Dendritic cell treated with granulocyte-macrophage colony-stimulating factor and Interleukin-4, amounts not matched to agents 40 ng/mL and 50 ng/mL, for 4 days (primary cell): Measurements from ENCODE around the gene MEF2D.

Experiments used
- H3K27ac Mint-ChIP-seq: one replicate; pipeline ENCODE4 v1.8.0; 2022; ENCODE audit warnings: mild to moderate bottlenecking, mixed read lengths
- H3K27me3 Mint-ChIP-seq: one replicate; pipeline ENCODE4 v1.8.0; 2022; ENCODE audit warnings: mild to moderate bottlenecking, mixed read lengths
- H3K36me3 Mint-ChIP-seq: one replicate; pipeline ENCODE4 v1.8.0; 2022; ENCODE audit warnings: low read depth, mixed read lengths
- H3K4me1 Mint-ChIP-seq: one replicate; pipeline ENCODE4 v1.8.0; 2022; ENCODE audit warnings: low read depth, mixed read lengths
- H3K4me3 Mint-ChIP-seq: one replicate; pipeline ENCODE4 v1.8.0; 2022; ENCODE audit warnings: mild to moderate bottlenecking, moderate library complexity, mixed read lengths
- H3K9me3 Mint-ChIP-seq: one replicate; pipeline ENCODE4 v1.8.0; 2022; ENCODE audit warnings: mixed read lengths
- intact Hi-C: fragments of 100-400 bp; cut with micrococcal nuclease; formaldehyde crosslinking; loops from one replicate; pipeline ENCODE4 v1.15.0; 2022

The MEF2D gene

DNA sequence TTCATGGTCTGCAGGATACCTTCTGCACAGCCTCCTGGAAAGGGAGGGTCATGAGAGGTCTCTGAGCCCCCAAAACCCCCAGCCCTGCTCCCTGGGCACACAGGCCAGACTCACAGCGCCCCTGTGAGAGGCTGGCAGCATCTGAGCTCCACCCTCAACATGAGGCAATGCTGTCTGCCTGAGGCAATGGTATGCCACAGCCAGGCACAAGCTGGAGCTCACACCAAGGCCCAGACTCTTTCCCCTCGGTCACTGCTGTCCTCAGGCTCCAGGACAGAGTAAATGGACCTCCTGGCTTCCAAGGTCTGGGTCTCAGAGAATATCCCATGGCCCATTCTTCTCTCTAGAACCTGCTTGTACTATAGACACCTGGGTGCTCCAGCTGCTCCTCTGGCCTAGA, 17.2 kb downstream of the MEF2D start:
- no peak overlapping the region for H3K4me3 Mint-ChIP-seq
- H3K36me3 Mint-ChIP-seq: peaks cover 78% of the 10 kb centered on the region
- intact Hi-C loops: loop anchor here (5.0 kb wide), 1 partner anchor 89 kb away; the partner anchor contains the start of gene IQGAP3
- H3K27ac Mint-ChIP-seq: no peak overlapping the region
- H3K9me3 Mint-ChIP-seq: no peaks in the 10 kb centered on the region
- H3K4me1 Mint-ChIP-seq: peaks cover 83% of the 10 kb centered on the region
- H3K27me3 Mint-ChIP-seq: no peaks in the 10 kb centered on the region

DNA sequence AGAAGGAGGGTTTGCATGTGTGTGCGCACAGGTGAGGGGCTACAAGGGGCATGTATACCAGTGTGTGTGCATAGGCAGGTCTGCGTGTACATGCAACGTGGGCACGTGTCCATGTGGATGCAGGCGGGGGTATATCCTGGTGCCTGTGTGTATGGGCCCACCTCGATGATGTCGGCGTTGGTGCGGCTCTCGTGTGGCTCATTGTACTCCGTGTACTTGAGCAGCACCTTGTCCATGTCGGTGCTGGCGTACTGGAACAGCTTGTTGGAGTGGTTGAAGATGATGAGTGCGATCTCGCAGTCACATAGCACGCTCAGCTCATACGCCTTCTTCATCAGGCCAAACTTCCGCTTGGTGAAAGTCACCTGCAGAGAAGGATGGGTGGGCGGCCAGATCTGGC, 18.3 kb downstream of the MEF2D start:
- intact Hi-C loops: loop anchor here (5.0 kb wide), 1 partner anchor 90 kb away; the partner anchor contains the start of gene IQGAP3
- H3K27ac Mint-ChIP-seq: no peak overlapping the region

DNA sequence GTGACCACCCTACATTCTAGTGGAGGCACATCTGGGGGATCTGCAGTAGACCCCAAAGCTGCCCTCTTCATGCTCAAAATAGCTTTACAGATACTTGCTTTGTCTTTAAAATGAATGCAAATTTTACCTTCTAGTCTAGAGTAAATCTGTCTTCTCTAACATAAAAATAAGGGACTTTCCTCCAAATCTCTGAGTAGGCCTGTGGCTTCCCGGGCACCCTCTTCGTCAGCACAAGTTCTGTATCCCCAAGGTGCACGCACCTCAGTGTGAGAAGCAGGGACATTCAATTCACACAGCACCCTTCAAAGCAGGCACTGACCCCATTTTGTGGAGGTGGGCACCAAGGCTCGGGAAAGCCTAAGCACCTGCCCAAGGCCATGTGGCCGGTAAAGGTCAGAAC, 19.0 kb downstream of the MEF2D start:
- Mint-ChIP-seq H3K4me3 (no peak overlapping the region), H3K4me1 (peaks cover 68% of the 10 kb centered on the region)

More for the DNA sequence above, 18.3 kb downstream of the MEF2D start:
- H3K9me3 Mint-ChIP-seq: no peaks in the 10 kb centered on the region
- H3K27me3 Mint-ChIP-seq: no peaks in the 10 kb centered on the region
- no peak overlapping the region for H3K4me3 Mint-ChIP-seq
- peaks cover 71% of the 10 kb centered on the region for H3K4me1 Mint-ChIP-seq
- H3K36me3 Mint-ChIP-seq: peaks cover 79% of the 10 kb centered on the region

GRCh38 chr1:156480411-156481192, 20.0 kb downstream of the MEF2D start:
- H3K4me3 Mint-ChIP-seq: no peak overlapping the region
- peaks cover 85% of the 10 kb centered on the region for H3K36me3 Mint-ChIP-seq
- no peaks in the 10 kb centered on the region for H3K27me3 Mint-ChIP-seq
- no peaks in the 10 kb centered on the region for H3K9me3 Mint-ChIP-seq
- intact Hi-C loops: loop anchor here (5.0 kb wide), 1 partner anchor 92 kb away; the partner anchor contains the start of gene IQGAP3
- peak overlapping the region; percentile 78 for H3K27ac Mint-ChIP-seq
- H3K4me1 Mint-ChIP-seq: peaks cover 61% of the 10 kb centered on the region

More for the DNA sequence above, 19.0 kb downstream of the MEF2D start:
- Mint-ChIP-seq H3K9me3 (no peaks in the 10 kb centered on the region), H3K27me3 (no peaks in the 10 kb centered on the region), H3K27ac (no peak overlapping the region), H3K36me3 (peaks cover 85% of the 10 kb centered on the region)
- intact Hi-C loops: loop anchor here (5.0 kb wide), 1 partner anchor 91 kb away; the partner anchor contains the start of gene IQGAP3

- no peaks in the 10 kb centered on the region for H3K9me3 Mint-ChIP-seq
- H3K4me1 Mint-ChIP-seq: peaks cover 61% of the 10 kb centered on the region
- H3K36me3 Mint-ChIP-seq: peaks cover 85% of the 10 kb centered on the region
- no peaks in the 10 kb centered on the region for H3K27me3 Mint-ChIP-seq
- intact Hi-C loops: loop anchor here (5.0 kb wide), 1 partner anchor 92 kb away; the partner anchor contains the start of gene IQGAP3
- peak overlapping the region; percentile 78 for H3K27ac Mint-ChIP-seq
- H3K4me3 Mint-ChIP-seq: no peak overlapping the region
Observed at GRCh38 chr1:156480016-156480370, 20.6 kb downstream of the MEF2D start.

- Mint-ChIP-seq H3K36me3 (peaks cover 92% of the 10 kb centered on the region), H3K9me3 (no peaks in the 10 kb centered on the region), H3K27ac (peak overlapping the region; percentile 78), H3K27me3 (no peaks in the 10 kb centered on the region), H3K4me1 (peaks cover 58% of the 10 kb centered on the region), H3K4me3 (no peak overlapping the region)
- intact Hi-C loops: loop anchor here (5.0 kb wide), 1 partner anchor 93 kb away; the partner anchor contains the start of gene IQGAP3
Observed at GRCh38 chr1:156479093-156480015, 21.2 kb downstream of the MEF2D start.

DNA sequence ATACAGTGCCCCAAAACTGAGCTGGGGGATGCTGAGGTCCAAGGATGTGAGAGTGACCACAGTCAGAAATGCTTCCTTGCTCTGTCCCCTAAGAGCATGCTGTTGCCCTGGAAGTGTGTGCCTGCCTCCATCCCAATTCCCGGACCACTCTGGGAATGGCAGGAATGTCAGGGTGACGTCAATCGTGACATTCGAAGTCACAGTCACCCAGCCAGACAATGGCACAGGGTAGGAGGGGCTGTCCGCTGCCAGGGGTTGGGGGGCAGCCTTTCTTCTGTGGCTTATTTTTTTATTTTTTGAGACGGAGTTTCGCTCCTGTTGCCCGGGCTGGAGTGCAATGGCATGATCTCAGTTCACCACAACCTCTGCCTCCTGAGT, 22.3 kb downstream of the MEF2D start:
- intact Hi-C loops: no loop called here
- no peak overlapping the region for H3K27ac Mint-ChIP-seq
- peaks cover 50% of the 10 kb centered on the region for H3K4me1 Mint-ChIP-seq
- H3K9me3 Mint-ChIP-seq: no peaks in the 10 kb centered on the region
- H3K36me3 Mint-ChIP-seq: peaks cover 100% of the 10 kb centered on the region
- no peak overlapping the region for H3K4me3 Mint-ChIP-seq
- no peaks in the 10 kb centered on the region for H3K27me3 Mint-ChIP-seq

DNA sequence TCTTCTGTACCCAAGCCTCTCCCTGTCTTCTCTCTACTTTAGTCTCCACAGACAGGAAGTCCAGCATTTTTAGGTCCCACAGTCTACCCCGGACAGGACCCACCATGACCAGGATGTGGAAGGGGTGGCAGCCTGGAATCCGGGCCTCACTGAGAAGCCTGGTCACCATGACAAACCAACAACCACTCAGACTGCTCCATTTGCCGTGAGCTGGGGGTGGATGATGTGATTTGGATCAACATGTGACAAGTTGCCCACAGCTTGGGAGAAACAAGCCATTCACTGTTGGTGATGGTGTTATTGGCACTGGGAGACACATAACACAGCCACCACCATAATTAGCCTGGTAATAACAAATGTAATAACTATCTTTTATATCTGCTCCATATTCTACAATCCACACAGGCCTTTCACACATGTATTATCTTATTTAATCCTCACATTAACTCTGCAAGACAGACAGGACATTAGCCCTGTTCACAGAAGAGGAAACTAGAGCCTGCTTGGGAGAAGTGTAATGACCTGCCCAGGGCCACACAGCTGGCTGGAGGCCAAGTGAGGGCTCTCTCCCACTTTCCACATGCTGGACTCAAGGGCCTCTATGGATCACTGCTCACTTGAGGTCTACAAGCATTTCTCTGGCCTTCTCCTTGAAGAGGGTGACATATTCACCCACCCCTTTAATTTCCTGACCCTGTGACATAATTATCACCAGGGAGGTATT, 22.9 kb downstream of the MEF2D start:
- no peaks in the 10 kb centered on the region for H3K27me3 Mint-ChIP-seq
- intact Hi-C loops: no loop called here
- peaks cover 100% of the 10 kb centered on the region for H3K36me3 Mint-ChIP-seq
- peaks cover 44% of the 10 kb centered on the region for H3K4me1 Mint-ChIP-seq
- H3K4me3 Mint-ChIP-seq: no peak overlapping the region
- no peaks in the 10 kb centered on the region for H3K9me3 Mint-ChIP-seq
- no peak overlapping the region for H3K27ac Mint-ChIP-seq

DNA sequence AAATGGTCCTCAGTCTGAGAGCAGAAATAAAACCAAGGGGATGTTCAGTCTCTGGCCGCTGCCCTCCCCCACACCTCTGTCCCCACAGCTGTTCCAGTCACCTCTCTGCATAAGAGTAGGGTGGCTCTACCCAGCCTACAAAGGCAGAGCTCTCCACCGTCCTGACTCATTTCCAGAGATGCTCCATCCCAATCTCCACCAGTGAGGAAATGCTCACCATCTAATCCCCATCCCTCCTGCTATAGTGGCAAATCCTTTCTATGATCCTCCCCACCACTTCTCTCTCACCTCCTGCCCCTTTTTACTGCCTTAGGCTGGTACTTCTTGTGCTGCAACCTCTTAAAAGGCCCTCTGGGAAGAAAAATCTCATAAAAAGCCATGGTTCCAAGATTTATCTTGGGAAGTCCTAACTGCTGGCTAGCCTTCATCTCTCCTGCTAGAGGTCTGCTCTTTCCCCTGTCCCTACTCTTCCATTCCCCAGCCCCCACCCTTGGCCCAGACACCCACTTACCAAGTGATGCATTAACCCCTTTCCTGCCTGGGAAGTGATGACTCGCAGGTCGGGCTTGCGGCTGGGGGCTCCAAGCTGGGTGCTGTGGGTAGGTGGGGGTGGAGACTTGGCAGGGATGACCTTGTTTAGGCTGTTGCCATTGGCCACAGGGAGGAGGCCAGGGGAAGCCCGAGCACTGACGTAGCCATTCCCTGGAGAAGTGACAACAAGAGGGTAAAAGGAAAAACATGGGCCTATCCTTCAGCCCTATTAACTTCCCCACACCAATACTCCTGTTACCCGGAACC, 23.9 kb downstream of the MEF2D start:
- H3K27me3 Mint-ChIP-seq: no peaks in the 10 kb centered on the region
- peaks cover 100% of the 10 kb centered on the region for H3K36me3 Mint-ChIP-seq
- intact Hi-C loops: no loop called here
- no peak overlapping the region for H3K4me3 Mint-ChIP-seq
- H3K9me3 Mint-ChIP-seq: no peaks in the 10 kb centered on the region
- H3K4me1 Mint-ChIP-seq: peaks cover 34% of the 10 kb centered on the region
- peak overlapping the region; percentile 28 for H3K27ac Mint-ChIP-seq

DNA sequence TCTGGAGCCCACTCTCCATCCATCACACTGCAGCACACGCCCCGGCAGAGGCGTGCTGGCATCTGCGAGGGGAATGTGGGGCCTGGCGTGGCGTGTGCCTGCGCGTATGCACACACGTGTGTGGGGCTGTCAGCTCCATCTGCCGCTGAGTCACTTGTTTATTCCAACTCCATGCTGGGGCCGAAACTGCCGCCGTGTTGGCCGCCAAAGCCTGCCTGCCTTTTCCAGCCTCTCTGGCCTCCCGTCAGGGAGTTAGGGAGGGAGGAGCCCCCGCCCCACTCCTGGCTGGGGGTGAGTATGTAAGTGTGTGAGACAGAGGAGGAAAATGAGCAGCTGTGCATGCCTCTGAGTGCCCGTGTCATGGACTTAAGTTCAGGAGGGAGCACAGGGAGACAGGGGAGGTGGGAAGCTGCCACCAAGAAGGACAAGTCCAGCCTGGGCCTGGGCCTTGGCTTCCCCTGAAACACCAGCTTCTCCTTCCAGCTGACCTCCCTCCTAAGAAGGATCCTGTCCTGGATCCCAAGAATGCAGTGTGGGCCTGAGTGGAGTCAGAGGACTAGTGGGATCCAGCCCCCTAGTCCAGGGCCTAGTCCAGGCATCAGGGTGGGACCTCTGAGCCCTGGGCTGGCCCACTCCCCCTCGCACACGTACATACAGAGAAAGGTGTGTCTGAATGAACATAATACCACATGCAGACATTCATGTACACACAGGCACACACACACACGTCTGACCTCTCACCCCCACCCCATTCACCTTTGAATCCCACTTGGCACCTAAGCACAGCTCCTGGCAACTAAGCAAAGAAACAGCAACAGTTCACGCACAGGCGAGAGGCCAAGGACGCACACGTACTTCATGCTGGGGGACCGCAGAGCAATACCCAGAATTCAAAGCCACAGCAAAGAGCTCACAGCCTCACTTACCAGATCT, 24.7 kb downstream of the MEF2D start:
- intact Hi-C loops: no loop called here
- peaks cover 100% of the 10 kb centered on the region for H3K36me3 Mint-ChIP-seq
- no peaks in the 10 kb centered on the region for H3K27me3 Mint-ChIP-seq
- peaks cover 26% of the 10 kb centered on the region for H3K4me1 Mint-ChIP-seq
- peak overlapping the region; percentile 28 for H3K27ac Mint-ChIP-seq
- no peak overlapping the region for H3K4me3 Mint-ChIP-seq
- no peaks in the 10 kb centered on the region for H3K9me3 Mint-ChIP-seq

GRCh38 chr1:156474966-156475365, 25.6 kb downstream of the MEF2D start:
- Mint-ChIP-seq H3K27ac (no peak overlapping the region), H3K4me3 (no peak overlapping the region), H3K27me3 (no peaks in the 10 kb centered on the region), H3K36me3 (peaks cover 95% of the 10 kb centered on the region), H3K9me3 (no peaks in the 10 kb centered on the region), H3K4me1 (peaks cover 17% of the 10 kb centered on the region)
- intact Hi-C loops: no loop called here
